GM18858 (cell line): ENCODE measurements around the gene C10orf90.

ENCODE experiments used
- ATAC-seq: cut with Tn5 transposase; IDR thresholded peaks from one replicate; pipeline ENCODE4 v1.9.1; 2021; ENCODE audit not compliant: unreplicated experiment

C10orf90 gene

DNA sequence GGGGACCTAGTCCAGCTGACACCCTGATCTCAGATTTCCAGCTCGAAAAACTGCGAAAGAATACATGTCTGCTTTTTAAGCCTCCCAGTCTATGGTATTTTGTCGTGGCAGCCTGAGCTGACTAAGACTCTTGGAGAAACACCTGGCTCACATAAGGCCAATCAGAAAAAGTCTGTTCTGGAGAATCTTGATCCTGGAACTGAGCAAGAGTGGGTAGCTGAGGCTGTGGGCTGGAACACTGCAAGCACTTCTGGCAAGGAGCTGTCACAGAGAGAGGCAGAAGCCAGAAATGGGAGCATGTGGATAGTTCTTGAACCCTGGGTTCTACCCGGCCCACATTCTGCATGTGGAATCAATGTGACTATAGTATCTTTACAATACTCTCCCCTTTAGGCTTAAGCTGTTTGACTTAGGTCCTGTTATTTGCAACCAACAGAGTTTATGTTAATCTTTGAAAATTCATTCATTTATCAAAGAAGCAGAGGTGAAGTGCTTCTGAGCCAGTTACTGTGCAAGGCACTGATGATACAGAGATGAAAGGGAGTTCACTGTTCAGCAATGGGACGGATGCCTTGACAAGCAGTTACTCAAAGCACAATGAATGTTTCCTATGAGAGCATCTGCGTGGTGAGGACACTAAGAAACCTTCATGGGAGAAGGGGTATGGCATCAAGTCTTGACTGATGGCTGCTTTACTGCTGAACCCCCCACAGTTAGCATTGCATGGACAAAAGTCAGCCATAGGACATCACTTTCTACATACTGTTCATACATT lies 4.4 kb upstream of the C10orf90 start:
- ATAC-seq: no peak

DNA sequence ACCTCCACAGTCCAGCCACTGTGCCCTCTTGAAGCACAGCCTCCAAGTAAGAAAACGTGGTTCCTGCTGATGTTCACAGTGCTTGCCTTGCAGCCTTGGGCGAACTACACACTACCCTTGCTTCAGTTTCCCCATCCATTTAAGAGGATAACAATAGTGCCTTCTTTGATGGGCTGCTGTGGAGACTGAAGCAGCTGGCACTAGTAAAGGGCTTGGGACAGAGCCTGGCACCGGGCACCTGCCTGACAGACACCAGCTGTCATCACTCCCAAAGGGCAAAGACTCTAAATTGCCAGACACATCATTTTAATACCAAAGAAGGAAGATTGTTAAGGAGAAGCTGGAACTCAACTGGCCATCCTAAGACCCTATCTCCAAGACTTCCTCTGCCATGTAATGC lies 3.1 kb upstream of the C10orf90 start:
- ATAC-seq: no peak

DNA sequence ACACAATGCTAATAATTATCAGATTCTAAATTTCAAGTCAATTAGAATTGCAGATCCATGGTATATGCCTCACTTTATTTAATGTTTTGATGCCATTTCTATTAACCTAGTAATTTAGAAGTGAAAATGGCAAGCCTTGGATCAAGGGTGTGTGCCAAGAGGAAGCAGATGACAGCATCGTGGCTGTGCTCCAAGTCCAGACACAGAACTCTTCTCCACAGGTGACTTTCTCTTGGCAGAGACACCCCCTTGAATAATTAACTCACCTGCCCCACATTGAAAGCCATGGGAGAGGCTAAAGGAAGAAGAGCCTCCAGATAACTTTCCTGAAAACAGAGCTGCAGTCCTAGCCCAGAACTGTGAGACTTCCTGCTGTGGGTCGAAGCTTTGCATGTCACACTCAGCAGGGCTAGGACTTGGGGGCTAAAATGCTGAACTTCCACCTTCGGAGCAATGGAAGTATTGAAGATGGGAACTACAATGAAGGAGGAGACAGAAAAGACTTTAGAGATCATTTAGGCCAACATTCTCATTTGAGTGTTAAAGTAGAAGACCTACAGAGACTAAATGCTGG lies 996 bp upstream of the C10orf90 start:
- ATAC-seq: no peak

DNA sequence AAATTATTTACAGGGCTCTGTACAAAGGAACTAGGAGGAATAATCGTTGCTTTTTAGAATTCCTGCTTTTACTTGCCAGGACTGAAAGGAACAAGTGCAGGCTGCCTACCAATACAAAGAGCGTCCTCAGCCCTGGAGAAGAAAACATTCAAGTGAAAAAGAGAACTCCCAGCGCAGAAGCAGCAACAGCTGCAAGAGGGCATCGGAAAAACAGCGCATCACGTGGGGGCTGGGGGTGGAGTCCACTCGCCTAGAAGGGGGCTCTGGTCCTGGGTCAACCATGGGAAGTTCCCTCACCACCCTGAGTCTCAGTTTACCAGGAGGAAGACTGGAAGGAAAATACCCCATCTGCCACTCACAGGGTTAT lies 385 bp upstream of the C10orf90 start:
- ATAC-seq: no peak

DNA sequence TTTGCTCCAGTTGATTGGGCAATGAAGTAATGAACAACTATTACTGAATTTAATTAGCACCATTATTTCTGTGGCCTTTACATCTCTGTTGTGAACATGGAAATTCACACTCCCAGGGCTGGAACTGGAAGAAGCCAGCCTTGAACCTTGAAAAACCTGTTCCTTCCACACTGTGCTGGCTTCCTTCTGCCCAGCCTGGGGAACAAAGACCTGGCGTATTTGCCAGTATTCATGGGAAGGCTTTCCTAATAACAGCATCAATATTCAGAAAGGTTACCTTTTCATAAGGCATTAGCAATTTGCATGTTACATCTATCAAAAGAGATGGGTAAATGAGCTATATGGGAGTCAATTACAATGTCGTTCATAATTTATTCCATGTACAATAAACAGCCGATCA lies 1.3 kb downstream of the C10orf90 start:
- no peak for ATAC-seq

DNA sequence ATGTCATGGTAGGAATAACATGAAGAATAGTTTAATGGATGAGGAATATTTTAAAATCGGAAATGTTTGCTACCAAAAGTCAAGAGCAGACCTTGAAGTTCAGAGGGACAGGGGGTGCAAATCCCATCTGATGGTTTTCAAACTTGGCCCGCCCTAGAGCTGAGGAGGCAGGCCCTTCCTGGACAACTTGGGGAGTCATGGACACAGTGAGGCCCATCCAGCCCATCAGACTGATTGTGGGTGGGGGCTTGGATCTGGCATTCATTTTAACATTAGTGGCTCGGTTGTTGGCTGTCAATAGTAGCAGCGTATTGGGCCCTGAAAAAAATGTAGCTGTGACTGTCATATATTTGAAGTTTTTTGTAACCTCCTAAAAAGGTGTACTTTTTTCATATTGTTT lies 2.0 kb downstream of the C10orf90 start:
- no peak for ATAC-seq

DNA sequence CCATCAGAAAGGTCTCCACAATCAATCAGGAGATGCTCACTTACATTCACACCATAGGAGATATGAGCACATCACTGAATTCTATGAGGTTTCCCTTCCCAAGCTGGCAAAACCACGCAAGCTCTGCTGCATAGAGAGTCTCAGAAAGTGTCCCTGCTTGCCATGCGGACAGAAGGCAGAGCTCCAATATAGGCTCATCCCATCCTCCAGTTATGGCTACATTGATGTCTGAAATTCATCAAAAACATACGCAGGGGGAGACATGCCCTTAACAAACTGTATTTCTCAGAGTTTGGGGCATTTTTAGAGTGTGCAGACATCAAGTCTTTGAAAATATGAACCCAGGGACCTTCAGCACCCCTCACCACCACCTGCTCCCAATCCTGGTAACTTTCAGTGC lies 2.9 kb downstream of the C10orf90 start:
- no peak for ATAC-seq

DNA sequence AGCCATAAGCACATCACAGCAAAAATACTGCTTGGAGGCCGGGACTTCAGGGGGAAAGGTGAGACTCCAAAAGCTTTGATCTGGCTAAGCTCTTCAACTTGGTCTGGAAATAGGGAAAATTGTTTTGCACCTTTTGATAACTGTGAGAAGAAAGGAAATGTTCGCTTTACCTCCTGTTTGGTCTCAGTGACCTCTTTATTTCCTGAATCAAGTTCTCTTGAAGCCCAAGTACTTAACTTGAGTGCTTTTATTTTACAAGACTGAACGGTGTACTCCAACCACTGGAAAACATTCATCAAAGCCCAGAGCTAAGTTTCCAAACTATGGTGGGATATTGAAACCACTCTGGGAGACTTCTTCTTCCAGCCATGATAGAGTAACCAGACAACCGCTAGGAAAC lies 5.3 kb downstream of the C10orf90 start:
- no peak for ATAC-seq

DNA sequence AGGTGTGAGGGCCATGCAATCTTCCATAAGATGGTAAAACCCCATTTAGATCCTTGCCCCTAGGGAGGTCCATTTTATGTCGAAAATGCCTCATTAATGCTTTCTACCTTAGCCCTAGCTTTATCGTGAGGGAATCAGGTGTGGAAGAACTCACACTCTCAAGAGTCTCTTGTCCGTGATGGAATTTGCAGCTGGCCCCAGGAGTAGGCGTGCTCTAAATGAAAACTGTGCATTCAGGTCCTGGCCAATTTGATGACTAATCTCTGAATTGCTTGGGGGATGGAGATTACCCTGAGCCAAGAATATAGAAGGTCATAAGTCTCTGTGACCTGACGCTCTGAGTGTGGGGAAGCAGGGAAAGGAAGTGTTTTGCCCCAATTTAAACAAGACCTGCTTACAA lies 6.6 kb downstream of the C10orf90 start:
- no peak for ATAC-seq

DNA sequence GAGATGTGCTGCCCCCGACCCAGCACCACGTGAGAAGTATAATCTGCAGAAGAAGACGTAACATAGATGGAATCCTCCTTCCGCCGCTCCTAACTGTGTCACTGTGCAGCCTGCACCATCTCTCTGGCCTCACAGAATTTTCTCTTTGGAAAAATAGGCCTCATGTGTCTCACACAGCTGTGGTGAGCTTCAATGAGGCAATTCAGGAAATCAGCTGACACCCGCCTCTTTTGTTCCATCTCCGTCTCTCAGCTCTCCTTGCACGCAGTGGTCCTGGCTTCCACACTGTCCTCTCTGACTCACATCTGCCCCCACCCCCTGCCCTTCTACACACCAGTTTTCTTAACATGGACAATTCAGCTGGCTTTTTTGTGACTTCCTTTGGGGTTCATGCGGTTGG lies 7.2 kb downstream of the C10orf90 start:
- no peak for ATAC-seq

DNA sequence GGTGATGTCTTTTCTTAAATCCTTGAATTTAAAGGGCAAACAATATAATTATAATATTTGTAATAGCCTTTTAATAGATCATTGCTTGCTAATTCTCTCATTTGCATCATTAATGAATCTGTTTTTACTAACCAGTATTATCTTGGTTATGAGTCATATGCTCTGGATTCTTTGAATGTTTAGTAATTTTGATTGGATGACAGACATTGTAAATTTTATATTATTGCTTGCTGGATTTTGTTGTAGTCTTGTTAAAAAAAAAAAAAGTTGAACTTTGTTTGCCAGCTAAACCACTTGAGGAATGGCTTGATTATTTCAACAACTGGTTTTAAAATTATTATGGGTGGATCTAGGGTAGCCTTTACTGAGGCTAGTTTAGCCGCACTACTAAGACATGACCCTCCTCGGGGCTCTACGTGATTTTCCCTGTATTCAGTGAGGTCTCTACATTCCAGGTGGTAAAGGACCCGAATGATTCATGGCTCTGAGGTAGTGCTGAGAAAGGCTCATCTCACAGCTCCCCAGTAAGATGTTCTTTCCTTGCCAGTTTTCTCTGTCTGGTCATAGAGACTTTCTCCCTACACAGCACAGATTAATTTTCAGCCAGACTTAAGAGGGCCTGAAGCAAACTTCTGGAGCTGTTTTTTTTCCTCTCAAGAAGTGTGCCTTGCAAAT lies 8.5 kb downstream of the C10orf90 start:
- ATAC-seq: no peak

DNA sequence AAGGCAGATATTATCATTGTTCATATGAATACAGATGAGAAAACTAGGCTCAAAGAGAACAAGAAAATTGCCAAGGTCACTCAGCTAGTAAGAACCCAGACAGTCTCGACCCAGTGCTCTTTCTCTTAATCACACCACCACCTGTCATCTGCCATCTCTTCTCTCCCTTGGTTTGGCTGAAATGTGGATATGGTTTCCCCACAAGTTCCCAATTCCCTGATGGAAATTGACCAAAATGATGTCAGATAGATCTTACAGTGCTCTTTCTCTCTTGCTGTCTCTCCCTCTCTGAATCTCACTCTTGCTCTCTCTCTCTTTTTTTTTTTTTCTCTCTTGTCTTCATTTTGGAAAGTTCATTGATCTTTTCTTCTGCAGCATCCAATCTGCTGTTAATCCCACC lies 9.1 kb downstream of the C10orf90 start:
- ATAC-seq: no peak

DNA sequence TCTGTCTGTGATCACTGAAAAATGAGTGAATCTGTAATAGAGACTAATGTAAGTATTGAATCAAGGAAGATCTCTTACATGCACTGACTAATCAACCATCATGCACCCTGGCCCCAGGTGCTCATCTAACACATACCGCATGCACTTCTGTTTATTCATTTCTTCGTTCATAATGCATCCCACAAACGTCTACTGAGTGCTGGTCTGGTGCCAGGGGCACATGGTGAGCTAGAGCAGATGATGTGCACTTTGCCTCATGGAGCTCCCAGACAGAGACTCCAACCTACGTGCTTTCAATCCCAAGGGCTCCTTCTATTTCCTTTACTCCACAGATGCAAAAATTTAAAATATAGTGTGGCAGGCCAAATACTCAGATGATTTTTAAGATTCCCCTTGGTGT lies 10.7 kb downstream of the C10orf90 start:
- ATAC-seq: no peak

DNA sequence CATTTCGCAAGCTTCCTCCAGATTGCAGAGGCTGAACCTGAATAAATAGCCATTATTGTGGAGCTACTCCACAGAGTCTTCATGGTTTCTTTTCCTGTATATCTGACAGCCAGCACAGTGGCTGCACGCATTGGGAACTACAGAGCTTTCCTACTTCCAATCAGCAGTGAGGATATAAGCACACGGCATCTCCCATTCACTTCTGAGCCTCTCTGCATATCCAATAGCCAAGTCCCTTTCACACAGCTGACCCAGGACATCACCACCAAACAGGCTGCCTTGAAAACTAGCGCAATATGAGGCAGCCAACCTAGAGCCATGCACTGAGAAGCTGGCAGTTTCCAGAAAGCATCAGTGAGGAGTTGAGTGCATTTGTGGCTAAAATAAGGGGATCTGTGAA lies 11.6 kb downstream of the C10orf90 start:
- no peak for ATAC-seq

DNA sequence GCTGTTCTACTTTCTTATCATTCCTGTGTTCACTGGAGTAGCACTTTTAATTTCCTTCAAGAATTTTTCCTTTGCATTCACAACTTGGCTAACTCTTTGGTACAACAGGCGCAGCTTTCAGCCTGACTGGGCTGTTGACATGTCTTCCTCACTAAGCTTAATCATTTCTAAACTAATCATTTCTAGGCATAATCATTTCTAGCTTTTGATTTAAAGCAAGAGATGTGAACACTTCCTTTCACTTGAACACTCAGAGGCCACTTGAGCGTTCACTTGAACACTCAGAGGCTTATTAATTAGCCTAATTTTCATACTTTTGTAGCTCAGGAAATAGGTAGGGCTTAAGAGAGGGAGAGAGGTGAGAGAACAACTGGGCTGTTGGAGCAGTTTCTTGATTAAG lies 15.9 kb downstream of the C10orf90 start:
- ATAC-seq: no peak

DNA sequence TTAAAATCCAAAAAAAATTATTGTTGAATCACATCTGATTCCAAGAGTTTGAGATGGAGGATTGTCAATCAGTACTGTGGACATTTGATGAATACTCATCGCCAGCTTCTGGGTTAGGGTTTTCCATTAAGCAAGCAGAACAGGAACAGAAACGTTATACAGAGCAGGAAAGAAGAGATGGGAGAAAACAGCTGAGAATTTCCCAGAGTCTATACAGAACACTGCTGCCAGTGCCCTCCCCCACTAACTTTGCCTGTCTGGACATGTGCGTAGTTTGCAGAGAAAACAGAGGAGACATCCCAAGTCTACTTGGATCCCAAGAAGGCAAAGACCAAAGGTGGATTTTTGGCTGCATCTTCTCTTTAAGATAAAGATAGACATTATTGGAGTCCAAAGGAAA lies 19.0 kb downstream of the C10orf90 start:
- no peak for ATAC-seq

DNA sequence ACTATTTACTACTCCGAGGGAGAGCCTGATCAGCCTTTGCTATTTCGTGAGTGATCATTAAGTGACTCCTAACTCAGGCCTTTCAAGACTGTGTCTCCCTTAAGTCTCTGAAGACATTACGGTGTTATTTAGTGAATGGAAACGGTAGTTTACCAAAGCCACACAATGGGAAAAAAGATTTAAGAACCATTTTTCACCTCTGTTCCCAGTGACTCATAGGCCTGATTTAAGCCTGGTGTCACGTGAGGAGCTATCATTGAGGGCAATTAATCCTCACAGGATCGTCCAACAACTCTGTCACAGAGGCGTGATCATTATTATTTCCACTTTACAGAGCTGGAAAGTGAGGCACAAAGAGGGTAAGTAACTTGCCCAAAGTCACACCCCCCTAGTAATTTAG lies 20.3 kb downstream of the C10orf90 start:
- no peak for ATAC-seq

DNA sequence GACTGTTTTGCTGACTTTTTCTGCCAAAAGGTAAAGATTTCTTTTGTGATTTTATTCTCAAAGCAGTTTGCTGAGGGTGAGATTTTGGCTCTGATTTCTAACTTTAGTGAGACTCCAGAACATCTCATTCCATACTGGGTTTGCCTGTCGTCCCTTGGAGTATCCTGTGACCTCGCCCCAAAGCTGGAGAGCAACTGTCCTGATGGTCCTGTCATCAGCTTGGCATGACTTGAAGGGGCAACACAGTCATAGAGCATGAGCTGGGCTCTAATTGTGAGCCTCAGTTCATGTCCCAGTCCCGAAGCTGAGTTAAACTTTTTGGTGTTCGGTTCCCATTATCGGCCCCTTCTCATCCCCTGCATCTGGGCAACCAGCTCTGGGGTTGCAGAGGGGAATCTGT lies 23.4 kb downstream of the C10orf90 start:
- no peak for ATAC-seq

DNA sequence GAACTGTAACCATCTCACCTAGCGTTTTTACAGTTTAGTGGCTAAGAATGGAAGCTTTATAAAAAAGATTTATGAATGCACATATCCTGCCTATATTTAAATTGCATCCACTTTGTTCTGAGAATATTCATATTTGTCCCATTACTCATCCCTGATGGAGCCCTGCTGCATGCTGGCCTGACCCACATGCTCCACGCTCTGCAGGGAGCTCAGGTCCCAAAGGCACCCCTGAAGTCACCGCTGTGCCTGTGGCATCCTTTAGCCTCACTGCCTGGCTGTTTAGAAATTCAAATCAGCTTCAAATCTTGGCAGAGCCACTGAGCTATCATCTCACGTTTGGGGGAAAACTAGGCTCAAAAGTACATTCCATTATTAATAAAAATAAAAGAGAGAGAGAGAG lies 24.4 kb downstream of the C10orf90 start:
- ATAC-seq: no peak

DNA sequence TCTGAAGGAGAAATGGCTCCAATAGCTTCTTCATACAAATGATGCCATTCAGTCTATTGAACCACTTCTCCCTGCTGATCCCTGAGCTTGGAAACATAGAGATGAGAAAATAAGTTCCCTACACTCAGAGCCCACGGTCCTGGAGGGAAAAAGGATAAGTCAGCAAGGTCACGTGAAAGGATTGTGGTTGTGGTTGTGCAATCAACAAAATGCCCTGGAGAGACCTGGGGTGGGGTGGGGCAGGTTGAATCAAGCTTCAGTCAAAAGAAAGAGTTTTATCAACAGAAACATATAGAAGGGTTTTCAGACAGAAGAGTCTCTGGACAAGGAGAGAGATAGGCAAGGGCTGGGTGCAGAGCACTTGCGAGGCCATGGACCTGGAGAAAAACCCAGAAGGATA lies 30.1 kb downstream of the C10orf90 start:
- no peak for ATAC-seq

DNA sequence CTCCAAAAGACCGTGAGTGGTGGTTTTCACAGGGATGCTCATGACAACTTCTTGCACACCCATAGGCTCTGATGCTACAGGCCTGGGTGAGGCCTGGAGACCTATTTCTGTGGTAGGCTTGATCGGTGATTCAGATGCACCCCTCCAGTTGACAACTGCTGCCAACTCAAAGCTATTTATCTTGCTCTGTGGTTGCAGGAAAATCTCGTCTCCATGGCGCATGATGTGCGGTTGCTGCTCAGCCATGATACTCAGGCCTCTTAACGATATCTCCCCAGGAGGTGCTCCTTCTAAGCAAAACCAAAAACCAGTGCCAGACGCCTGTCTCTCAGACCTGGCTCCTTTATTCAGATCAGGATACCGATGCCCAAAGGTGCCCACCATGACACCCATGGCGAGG lies 31.4 kb downstream of the C10orf90 start:
- no peak for ATAC-seq

DNA sequence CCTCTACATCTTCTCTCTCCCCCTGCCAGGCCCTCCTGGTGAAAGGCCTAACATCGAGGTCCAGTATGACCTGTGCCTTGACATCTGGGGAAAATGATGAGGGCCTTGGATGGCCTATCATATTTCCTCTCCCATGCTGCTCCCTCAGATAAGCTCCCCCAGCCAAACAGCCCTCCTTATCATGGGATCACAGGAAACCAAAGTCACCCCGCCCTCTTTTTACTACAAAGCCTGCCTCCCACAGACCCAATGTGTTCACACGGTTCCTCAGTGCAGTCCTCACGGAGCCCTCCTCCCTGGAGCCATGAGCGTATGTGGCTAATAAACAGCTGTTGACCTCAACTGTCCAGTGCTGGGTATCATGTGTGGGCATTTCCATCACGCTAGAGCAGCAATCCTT lies 32.0 kb downstream of the C10orf90 start:
- ATAC-seq: no peak

DNA sequence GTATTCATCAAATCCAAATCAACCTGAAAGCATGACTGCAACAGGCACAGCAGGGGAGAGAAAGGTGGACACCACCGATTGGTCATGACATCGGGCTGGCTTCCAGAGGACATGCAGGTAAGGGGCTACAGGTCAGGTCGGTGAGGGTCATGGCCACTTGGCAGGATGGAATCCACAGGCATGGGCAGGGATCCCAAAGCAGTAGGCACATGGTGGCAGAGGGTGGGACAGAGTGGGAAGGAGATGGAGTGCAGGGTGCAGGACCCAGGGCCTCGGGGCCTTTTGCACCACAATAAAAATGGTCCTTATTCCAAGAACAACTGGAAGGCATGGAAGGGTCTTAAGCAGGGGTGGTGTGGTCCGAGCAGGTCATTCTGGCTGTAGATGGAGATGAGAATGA lies 33.0 kb downstream of the C10orf90 start:
- no peak for ATAC-seq
